Fibroblast of lung (primary cell): Measurements from ENCODE around the gene AGAP2.

ENCODE experiments used
- CTCF ChIP-seq, 2 donors: IDR thresholded peaks in 1 of 2; conservative IDR thresholded peaks in 1 of 2; 1 replicate in 1 of 2; 2 replicates in 1 of 2; pipeline ENCODE4 v1.5.1; 2011 to 2012; ENCODE audit warnings: low read length in 2 of 2, control low read depth in 1 of 2, inconsistent platforms in 1 of 2, low read depth in 1 of 2, mild to moderate bottlenecking in 1 of 2
- EZH2 ChIP-seq: IDR thresholded peaks from 2 replicates; pipeline ENCODE4 v1.5.1; 2012; ENCODE audit warnings: low read length, control low read depth, mild to moderate bottlenecking; ENCODE audit errors: missing control alignments

GRCh38 chr12:57725851-57726150 is 12.7 kb downstream of the AGAP2 start:
- TF ChIP-seq CTCF (conservative IDR thresholded peaks at IDR 0.05 in 1 of 2, IDR thresholded peaks at IDR 0.05 in 1 of 2; ENCODE audit: low read depth in 1 of 2, low read length in 2 of 2) (no peak), EZH2 (no peak)
